CD4-positive, alpha-beta T cell treated with Interleukin-15 for 4 hours (primary cell): ENCODE results near the gene SUPT20HL1.

Experiments
- DNase-seq: peaks from one replicate; pipeline ENCODE4 v3.0.0-alpha.2; 2020; ENCODE audit warnings: low spot score

The SUPT20HL1 gene

GRCh38 chrX:24396931-24397279 is 36.5 kb downstream of the SUPT20HL1 start:
- DNase-seq, result no peak

DNA sequence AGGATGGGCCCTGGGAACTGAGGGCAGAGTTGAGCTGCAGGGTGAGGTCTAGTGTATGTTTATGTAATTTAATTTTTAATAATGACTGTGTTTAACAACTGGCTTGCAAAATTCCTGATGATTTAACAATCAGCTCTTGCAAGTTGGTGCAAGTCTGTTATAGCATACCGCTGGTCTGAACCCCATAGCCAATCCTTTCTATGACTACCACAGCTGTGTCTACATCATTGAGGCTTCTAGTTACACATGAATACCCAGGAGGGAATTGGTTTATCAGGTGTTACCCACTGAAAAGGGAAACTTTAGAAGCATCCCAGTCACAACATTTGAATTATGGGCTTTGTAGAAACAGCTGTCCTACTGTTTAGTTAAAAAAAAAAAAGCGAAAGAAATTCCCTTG is 38.3 kb downstream of the SUPT20HL1 start:
- no peak for DNase-seq

GRCh38 chrX:24399550-24399949 is 39.1 kb downstream of the SUPT20HL1 start:
- no peak for DNase-seq

DNA sequence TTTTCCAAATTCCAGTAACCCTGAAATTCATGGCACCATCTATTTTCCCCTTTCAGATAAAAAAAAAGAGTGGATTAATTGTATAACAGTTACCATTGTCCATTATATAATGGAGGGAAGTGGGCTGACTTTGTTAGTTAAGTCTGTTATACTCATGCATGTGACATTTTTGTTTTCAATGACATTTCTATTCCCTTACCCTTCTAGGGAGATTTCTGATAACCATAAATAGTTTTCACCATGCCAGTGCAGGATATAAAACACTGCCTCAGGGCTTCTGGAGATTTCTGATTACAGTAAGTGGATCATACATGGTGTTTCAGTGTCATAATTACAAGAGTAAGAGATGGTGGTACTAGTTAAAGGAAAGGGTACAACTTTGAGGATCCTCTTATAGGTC is 45.5 kb downstream of the SUPT20HL1 start:
- DNase-seq, result no peak
